Thoracic aorta (tissue), 2 donors: ENCODE results near the gene NR2E3. TPM values are rescaled to one million over a fixed set of nuclear protein-coding genes. Genes with fewer than 3 reads are reported as not detected.
"Not testable (repeated sequence)": the region's sequence is repeated elsewhere in the genome, so short reads cannot be mapped to it uniquely, and the experiment has no call there.

Source experiments
- ATAC-seq: fragments of 150-250 bp; one replicate; pipeline ENCODE4 v1.8.0; 2017; ENCODE audit warnings: low read depth; ENCODE audit not compliant: insufficient number of reproducible peaks, low FRiP score
- DNase-seq: peaks from one replicate; pipeline ENCODE4 v3.0.0-alpha.2; 2020; ENCODE audit warnings: low spot score
- H3K27ac ChIP-seq, 2 donors: fragments of 200-600 bp; sonication (generic); 1 replicate in 1 of 2; 2 replicates in 1 of 2; pipeline ENCODE4 v1.5.1; 2016; ENCODE audit warnings: mild to moderate bottlenecking in 2 of 2, moderate library complexity in 2 of 2
- H3K27me3 ChIP-seq: fragments of 200-600 bp; sonication (generic); replicated peaks from 2 replicates; pipeline ENCODE4 v1.6.0; 2016; ENCODE audit warnings: mild to moderate bottlenecking; ENCODE audit not compliant: insufficient read depth
- H3K36me3 ChIP-seq: fragments of 200-600 bp; sonication (generic); one replicate; pipeline ENCODE4 v1.5.1; 2016
- H3K4me1 ChIP-seq, 2 donors: fragments of 200-600 bp; sonication (generic); 1 replicate in 1 of 2; 2 replicates in 1 of 2; pipeline versions ENCODE4 v1.5.1 to v1.6.0; 2016; ENCODE audit warnings: low read depth in 2 of 2, mild to moderate bottlenecking in 1 of 2; ENCODE audit not compliant: control insufficient read depth in 1 of 2
- H3K4me3 ChIP-seq: fragments of 200-600 bp; sonication (generic); 2 replicates; pipeline ENCODE4 v1.5.1; 2016; ENCODE audit warnings: mild to moderate bottlenecking
- H3K9me3 ChIP-seq: fragments of 200-600 bp; sonication (generic); 2 replicates; pipeline ENCODE4 v1.5.1; 2016
- total RNA-seq, 2 donors: library from RNA; depleted of rRNA; stranded (reverse); fragments of >200 nt; gene quantifications; one replicate each; pipeline versions ENCODE4 v1.1.0 to v1.2.3, GENCODE V29; 2016
- TF ChIP-seq, protein P1 (sequence below): fragments of 200-600 bp; sonication (generic); IDR thresholded peaks from one replicate; pipeline ENCODE4 v1.5.1; 2019; ENCODE audit warnings: antibody characterized with exemption

Gene NR2E3
- total RNA-seq, 2 donors from 2014 or later: 0.27 to 0.92 TPM

DNA sequence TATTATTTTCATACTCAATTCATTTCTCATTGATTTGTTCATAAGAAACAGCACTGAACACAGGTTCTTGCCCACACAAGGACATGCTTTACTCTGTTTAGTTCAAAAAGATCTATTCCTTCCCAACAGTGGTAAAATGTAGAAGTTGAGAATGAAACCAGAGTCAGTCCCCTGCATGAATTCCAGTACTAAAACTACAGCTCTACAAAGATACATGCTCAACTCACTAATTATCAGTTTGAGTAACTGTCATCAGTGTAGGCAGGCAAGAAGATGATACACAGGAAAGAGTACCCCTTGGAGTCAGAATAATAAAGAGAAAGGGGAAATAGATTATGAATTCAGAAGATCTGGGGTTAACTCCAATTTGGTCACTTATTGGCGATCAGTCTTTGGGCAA is 43.2 kb downstream of the NR2E3 start:
- DNase-seq (no peak), ATAC-seq (no peak)
- Histone ChIP-seq H3K4me1 (no peaks in the 10 kb centered on the region), H3K9me3 (no peaks in the 10 kb centered on the region), H3K27ac (no peak overlapping the region), H3K4me3 (no peak overlapping the region), H3K27me3 (no peaks in the 10 kb centered on the region), H3K36me3 (peaks cover 21% of the 10 kb centered on the region)
- TF ChIP-seq, protein P1, sequence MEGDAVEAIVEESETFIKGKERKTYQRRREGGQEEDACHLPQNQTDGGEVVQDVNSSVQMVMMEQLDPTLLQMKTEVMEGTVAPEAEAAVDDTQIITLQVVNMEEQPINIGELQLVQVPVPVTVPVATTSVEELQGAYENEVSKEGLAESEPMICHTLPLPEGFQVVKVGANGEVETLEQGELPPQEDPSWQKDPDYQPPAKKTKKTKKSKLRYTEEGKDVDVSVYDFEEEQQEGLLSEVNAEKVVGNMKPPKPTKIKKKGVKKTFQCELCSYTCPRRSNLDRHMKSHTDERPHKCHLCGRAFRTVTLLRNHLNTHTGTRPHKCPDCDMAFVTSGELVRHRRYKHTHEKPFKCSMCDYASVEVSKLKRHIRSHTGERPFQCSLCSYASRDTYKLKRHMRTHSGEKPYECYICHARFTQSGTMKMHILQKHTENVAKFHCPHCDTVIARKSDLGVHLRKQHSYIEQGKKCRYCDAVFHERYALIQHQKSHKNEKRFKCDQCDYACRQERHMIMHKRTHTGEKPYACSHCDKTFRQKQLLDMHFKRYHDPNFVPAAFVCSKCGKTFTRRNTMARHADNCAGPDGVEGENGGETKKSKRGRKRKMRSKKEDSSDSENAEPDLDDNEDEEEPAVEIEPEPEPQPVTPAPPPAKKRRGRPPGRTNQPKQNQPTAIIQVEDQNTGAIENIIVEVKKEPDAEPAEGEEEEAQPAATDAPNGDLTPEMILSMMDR: no peak

DNA sequence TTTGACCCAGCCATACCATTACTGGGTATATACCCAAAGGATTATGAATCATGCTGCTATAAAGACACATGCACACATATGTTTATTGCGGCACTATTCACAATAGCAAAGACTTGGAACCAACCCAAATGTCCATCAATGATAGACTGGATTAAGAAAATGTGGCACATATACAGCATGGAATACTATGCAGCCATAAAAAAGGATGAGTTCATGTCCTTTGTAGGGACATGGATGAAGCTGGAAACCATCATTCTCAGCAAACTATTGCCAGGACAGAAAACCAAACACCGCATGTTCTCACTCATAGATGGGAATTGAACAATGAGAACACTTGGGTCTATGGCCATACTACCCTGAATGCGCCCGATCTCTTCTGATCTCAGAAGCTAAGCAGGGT is 47.9 kb downstream of the NR2E3 start:
- H3K4me3 ChIP-seq, H3K9me3 ChIP-seq, ATAC-seq, H3K4me1 ChIP-seq, H3K36me3 ChIP-seq, H3K27me3 ChIP-seq, DNase-seq, H3K27ac ChIP-seq: not testable (repeated sequence)
